Right lung (tissue), 5 donors: ENCODE results near the gene TRPM3. TPM values are rescaled to one million over a fixed set of nuclear protein-coding genes. Genes with fewer than 3 reads are reported as not detected.
A peak's percentile ranks its signal among the peaks of the same experiment; 100 is the strongest.

Experiments
- DNase-seq, 2 donors: peaks; one replicate each; pipeline ENCODE4 v3.0.0-alpha.2; 2013
- polyA plus RNA-seq, 5 donors: library from polyadenylated mRNA; unstranded; fragments of 120-200 nt; gene quantifications; one replicate each; pipeline versions ENCODE4 v1.2.1 to v1.2.3, GENCODE V29; 2013; ENCODE audit warnings: inconsistent platforms in 1 of 5, low replicate concordance in 1 of 5; ENCODE audit not compliant: insufficient read length in 5 of 5, insufficient read depth in 1 of 5

Gene TRPM3
- polyA plus RNA-seq, 5 donors = 0.45 to 1.7 (median 1.1) TPM

DNA sequence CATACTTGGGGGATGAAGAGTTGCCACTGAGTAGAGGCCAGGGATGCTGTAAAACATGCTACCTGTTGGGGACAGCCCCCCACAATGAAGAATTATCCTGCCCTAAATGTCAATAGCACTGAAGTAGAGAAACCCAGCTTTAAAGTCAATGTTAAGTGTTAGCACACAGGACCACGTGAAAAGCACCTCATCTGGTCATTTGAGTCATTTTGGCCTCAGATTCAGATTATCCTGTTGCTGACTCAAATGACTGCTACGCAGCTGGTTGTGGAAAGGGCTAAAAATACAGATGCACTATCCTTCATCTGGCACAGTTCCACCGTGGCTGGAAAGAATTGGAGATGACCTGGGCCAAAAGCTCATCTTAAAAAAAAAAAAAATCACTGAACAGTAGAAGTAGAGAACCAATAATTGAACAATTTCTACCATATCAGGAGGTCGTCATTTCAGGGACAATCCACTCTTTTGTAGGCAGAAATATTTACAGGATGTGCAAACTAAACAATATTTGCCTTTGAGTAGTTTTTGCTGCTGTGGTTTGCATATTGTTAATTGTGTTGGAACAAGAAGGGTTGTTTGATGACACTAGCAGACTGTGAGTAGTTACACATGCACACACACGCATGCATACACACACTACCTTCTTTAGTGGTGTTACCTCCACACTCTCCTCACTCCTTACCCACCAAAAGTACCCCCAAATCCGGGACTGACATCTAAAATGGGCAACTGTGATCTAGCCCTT lies 511.7 kb downstream of the TRPM3 start:
- peak in 1 of 2 donors; percentile 17 for DNase-seq

DNA sequence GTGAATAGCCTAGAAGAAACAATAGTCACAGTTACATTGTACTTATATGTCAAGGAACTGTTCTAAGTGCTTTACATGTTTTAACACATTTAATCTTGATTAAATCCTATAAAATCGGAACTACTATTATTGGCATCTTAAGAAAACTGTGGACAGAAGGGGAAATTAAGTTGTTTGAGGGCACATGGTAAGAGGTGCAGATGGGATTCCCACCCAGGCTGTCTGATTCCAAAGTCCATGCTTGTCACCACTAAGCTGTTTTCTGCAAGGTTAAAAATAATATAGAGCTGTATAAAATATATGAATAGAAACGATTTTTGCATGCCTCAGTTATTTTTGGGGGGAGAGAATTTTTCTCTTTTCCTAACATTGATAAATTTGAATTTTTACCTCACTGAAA lies 512.4 kb downstream of the TRPM3 start:
- DNase-seq = no peak

DNA sequence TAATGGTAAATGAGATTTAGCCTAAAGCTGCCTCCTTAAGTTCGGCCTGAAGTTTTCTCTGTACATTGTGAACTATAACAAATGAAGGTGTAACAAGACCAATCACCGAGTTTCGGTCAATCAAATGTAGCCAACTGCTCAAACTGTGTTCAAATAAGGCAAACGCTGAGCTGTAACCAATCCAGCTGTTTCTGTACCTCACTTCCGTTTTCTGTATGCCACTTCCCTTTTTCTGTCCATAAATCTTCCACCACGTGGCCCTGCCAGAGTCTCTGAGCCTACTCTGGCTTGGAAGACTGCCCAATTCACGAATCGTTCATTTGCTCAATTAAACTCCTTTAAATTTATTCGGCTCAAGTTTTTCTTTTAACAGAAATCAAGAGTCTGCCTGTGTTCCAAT lies 513.5 kb downstream of the TRPM3 start:
- no peak for DNase-seq

- DNase-seq = peak in 1 of 2 donors; percentile 12
These were observed 514.1 kb downstream of the TRPM3 start for GRCh38 chr9:70607329-70607728.

DNA sequence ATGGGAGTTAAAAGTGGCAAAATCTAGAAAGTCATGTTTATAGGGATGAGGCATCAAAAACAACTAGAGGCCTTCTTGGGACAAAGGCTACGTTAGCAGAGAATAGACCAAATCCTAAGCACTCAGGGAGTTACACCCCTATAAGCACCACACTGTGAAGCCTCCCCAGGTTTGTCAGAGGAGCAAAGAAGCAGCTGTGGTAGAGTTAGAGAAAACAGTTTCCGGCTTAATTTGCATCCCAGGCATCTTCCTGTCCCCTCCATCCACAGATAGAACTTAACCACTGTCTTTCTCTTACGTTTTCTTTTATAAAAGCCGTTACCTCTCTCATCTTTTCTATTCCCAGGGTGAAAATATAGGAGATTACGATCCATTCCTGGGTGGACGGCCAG lies 518.4 kb downstream of the TRPM3 start:
- no peak for DNase-seq

DNA sequence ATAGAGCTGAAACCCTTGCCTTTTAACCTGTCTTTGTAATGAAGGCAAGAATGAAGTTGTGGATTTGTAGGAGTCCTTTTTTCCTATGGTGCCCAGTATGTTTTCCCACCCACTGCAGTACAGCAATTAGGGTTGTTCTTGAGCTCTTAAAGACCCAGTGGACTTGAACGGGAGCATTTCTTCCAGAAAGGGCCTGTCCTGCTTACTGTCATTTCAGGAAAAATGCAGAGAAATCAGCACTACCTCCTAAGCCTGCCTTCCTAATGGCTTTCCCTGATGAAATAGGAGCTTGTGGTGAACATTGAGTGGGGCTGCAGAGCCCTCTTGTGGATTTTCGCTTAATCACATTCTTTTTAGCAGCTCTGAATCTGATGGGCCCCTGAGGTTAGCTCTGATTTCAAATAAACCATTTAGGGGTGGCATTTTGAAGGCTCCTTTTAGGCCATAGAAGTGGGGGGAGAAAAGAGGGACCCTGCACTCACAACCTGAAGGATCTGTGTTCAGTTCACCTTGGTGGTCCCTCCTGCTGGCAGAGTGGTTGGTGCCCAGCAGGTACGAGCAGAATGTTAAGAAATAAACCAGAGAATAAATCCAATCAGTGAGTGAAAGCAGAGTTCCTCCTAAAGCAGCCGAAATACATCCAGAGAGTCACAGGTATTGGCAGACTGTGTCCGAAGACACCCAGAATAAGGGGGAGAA lies 519.0 kb downstream of the TRPM3 start:
- peak; percentile 66 to 77 for DNase-seq

- DNase-seq = peak; percentile 91 to 93
These were observed 520.1 kb downstream of the TRPM3 start for GRCh38 chr9:70601000-70601951.

- no peak for DNase-seq
These were observed 520.9 kb downstream of the TRPM3 start for GRCh38 chr9:70600506-70600905.

- no peak for DNase-seq
These were observed 523.5 kb downstream of the TRPM3 start for GRCh38 chr9:70597886-70598285.

DNA sequence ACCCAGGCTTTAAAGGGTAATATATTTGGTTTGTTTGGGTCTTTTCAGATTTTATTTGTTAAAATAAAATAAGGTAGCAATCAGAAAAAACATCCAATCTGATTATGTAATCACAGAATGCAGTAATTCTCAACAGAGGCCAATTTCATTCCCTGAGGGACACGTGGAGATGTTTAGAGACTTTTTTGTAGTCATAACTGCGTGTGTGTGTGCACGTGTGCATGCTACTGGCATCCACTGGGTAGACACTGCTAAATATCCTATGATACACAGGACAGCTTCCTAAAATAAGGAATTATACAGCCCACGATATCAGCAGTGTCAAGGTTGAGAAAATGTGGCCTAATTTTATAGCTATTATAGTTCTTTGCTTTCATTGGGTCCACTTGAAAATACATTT lies 526.2 kb downstream of the TRPM3 start:
- no peak for DNase-seq

DNA sequence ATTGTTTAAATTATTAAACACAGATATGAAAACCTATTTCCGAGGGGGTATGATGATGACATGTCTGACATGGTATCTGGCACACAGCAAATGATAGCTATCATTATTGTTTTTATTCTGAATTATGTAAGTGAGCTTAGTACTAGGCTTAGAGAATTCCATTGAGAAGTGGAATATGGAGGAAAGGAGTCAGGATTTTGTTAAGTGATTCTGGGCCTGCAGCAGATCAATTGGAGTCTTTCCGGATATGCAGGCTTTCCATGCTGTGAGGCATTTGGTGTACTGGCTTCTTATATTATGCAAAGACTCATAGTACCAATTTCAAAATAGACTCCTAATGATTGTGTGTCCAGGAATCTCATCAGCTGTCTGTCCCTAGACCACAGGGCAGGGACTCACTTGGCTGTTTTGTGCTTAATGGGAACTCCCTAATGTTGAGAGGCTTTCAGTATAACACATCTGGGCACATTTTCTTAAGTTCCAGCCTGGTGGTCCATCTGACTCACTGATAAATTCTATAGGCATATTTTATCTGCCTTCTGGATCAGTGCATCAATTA lies 527.0 kb downstream of the TRPM3 start:
- DNase-seq = no peak

- peak in 1 of 2 donors; percentile 21 for DNase-seq
These were observed 528.2 kb downstream of the TRPM3 start for GRCh38 chr9:70593241-70593640.

DNA sequence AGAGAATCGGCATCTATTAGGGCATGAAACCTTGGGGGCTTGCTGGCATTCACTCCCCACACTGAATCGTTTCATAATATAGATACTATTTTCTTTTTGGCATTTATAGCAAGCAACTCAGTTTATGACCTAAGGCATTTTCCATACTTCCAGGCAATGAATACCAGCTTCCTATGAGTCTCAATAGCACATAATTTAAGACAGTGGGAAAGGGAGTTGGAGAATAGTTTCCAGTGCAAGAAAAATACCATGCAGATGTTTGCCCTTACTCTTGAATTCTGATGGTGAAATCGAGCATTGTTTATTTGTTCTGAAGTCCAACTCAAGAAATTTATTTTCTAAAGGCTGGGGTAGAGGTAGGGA lies 531.1 kb downstream of the TRPM3 start:
- DNase-seq = no peak

DNA sequence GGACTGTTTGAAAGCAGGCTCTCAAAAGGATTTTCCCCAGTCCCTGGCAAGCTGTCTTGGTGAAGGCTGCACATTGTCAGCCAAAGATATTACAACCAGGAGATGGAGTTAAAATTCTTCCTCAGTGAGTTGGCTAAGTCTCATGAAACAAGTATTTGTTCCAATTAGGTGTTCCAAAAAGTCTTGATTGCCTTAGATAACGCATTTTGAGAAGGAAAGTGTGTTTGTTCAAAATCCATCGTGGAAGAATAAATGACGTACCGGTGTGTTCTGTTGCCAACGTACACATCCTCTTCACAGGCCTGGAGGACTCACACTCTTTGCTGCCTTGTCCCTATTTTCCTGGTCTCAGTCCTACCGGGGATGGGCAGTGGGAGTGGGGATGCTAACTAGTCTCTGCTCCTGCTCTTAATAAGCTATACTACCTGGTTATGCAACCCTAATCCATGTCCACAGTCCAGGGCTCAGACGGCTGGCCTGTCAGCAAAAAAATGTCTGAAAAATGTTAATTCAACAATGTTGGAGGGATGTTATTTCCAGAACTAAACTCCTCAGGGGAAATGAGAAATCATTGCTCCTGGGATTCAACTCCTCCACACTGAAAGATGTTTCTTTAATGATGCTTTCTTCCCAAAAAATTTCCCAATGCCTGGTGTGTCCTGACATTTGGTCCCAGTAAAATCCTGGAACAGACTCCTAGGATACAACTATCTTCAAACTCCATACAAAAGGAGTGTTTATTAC lies 531.7 kb downstream of the TRPM3 start:
- DNase-seq = peak in 1 of 2 donors; percentile 19

DNA sequence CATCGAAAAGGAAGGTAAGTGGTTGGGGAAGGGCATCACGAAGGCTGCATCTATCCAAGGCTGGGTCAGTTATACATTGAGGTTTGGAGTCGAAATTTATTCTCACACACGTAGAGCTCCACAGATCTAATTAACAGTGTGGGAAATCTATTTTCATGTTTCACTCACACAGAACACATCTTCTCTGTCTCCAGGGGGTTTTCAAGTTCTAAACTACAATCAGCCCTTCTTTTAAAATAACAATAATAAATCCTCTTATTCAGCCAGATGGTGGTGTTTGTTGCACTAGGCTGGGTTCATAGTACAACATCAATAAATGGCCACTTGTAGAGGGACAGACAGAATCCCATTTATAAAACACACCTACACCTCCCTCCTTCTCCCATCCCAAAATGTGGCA lies 532.4 kb downstream of the TRPM3 start:
- no peak for DNase-seq

DNA sequence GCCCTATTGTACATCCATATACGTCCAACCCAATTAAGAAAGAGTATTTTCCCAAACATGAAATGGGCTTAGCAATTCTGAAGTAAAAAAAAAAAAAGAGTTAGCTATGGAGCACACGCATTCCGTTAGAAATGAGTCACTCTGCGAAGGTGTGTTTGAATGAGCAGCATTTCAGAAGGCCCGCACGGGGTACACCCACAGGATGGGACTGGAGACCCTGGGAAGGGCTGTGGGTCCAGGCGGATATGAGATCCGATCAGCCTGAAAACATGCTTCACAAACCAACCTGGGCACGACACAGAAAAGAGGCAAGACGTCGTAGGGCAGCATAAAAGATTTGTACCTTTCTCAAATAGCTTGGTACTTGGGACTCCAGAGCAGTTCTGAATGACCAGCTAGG lies 533.0 kb downstream of the TRPM3 start:
- DNase-seq = no peak

- no peak for DNase-seq
These were observed 534.2 kb downstream of the TRPM3 start for GRCh38 chr9:70587201-70587600.

- DNase-seq = no peak
These were observed 534.9 kb downstream of the TRPM3 start for GRCh38 chr9:70586476-70586875.

DNA sequence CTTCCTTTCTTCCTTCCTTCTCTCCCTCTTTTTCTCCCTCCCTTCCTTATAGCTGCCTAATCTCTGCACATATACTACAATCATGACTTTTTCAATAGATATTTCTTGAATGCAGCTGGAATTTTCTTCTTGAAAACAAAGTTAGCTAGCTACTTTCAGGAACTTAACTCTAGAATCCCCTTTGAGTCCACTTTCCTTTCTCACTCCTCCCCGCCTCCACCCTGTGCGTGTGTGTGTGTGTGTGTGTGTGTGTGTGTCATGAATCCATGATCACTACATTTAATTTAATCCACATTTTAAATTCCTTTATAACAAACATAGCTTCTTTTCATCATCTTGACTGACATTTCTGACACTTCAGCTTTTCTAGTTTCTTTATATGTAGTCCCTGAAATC lies 539.5 kb downstream of the TRPM3 start:
- no peak for DNase-seq

DNA sequence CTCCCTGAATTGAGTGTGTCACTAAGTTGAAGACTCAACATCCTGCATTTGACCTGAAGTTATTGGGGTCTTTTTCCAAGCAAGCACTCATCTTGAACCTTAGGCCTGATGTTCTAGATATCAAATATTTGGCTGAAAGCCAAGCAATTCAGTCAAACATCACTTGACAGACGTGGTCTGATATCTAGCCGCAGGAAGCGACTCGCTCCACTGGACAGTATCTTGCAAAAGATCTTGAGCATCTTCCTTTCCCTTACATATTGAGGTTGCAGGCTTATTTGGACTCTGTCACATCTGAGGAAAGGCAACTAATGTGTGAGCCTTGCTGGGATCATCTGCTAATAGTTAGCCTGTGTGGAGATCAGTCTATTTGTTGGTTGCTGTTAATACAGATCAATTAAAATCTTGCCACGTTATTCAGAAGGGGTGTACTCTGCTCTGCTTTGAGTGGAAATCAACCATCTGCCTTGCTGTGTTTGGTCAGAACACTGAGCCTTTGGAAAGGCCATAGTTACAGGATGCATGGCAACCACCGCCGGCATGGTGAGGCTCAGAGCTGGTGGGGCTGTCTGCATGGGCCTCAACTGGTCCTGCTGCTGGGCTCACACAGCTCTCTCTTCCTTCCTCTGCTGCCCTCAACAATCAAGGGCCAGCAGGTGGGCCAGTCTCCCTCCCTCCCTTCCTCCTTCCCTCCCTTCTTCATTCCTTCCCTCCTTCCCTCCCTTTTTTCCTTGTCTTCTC lies 540.0 kb downstream of the TRPM3 start:
- DNase-seq = no peak
